Right hindlimb (tissue), 1 donor: Measurements from ENCODE around the gene GPBP1.
"Not testable (repeated sequence)": the region's sequence is repeated elsewhere in the genome, so short reads cannot be mapped to it uniquely, and the experiment has no call there.

ENCODE experiments used
- DNase-seq: peaks from one replicate; pipeline ENCODE4 v3.0.0-alpha.2; 2018

Gene GPBP1

DNA sequence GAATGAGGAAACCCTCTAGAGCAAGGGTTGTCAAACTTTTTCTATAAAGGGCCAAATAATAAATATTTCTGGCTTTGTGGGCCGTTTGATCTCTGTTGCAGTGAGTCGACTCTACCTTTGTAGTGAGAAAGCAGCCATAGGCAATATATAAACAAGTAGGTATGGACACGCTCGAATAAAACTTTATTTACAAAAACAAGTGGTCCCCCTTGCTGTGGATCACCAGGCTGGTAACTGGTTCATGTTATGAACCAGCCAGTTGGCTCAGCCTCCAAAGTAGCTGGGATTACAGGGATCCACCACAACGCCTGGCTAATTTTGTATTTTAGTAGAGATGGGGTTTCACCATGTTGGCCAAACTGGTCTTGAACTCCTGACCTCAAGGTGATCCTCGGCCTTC is 118.5 kb downstream of the GPBP1 start:
- DNase-seq, result no peak

DNA sequence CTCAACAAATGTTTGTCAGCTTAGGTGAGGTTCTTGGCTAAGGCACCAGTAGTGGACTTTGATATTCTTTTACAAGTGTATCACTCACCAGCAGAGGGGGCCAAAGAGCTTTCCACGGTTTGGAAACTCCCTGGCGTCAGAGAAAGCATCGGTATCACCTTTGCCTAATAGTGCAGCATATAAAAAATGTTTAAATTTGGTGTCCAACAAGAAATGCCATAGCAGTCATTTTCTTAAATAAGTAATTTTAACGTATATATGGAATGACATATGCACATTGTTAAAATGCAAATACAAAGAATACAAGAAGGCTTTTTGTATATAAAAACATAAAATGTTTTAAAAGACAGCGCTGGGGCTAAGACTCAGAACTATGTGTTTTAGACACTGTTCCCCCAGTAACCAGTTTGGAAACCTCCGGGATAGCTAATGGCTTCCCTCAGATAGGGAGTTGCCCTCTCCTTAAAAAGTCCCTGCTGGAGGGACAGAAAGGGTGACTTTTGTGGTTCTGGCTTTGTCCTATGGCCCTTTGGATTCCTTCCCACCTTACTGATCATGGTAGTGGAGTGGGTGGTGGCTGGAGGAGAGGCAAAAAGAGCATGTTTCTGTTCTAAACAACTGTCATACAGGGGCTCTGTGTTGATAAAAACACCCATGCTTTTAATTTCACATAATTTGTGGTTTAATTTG is 124.6 kb downstream of the GPBP1 start:
- peak; percentile 86 for DNase-seq

DNA sequence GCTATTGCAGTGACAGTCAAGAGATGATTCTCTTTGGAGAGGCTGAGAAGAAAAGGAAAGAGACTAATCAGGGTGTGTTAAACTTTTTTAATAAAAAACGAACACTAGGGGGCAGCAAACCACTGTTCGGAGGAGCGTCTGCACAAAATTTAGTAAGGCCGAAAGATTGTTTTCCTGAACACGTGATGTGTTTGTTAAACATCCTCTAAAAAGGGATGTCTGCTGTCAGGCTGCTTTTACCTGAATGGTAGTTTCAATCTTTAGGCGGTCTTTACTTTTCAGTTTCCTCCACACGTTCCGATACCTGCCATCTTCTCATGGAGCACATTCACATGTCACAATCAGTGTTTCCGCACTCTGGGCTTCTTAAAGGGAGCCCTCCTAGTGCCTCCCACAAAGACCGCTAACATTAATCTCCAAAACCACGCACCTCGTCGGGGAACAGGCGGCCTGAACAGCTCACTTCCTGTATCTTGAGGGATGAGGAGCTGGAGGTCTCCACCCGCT is 125.2 kb downstream of the GPBP1 start:
- DNase-seq, result peak; percentile 63

DNA sequence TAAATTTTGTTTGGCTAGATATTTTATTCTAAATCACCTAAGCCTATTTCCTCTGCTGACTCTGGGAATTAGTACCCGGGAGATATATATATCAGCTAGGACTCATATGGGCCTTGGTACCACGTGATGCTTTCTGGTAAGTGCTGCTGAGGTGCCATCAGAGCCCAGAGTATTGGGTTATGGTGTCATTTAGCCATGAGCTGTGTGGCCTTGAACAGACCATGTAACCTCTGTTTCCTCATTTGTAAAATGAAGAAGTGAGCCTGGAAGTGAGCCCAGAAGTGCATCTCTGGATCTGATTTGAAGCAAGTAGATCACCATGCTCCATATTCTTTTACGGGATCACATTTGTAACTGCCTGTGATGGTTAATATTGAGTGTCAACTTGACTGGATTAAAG is 126.1 kb downstream of the GPBP1 start:
- no peak for DNase-seq

DNA sequence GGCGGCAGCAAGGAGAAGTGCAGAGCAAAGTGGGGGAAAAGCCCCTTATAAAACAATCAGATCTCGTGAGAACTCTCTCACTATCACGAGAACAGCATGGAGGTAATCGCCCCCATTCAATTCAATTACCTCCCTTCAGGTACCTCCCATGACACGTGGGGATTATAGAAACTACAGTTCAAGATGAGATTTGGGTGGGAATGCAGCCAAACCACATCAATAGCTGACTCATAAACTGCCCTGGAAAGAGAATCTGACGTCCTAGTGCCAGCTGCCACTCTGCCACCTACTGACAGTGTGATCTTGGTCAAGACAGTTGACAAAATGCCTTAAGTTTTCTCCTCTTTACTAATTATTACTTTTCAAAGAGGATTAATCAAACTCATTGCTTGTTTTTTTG is 128.3 kb downstream of the GPBP1 start:
- DNase-seq, result no peak

DNA sequence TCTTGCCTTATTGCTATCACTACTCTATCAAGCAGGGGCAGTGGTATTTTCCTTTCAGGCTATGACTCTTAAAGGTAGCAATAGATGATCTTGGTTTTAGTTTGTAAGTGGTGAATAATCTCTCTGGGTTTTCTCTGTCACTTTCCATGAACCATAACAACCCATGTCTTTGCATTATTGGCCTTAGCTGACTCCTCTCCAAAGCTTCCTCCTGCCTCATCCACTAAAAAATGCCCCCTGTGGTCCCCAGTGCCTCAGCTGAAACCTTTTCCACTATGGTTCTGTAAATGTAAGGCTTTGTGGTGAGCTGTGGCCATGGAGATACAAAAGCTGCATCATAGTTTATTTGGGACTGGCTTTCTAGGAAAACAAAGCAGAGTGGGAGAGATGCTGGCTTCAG is 128.8 kb downstream of the GPBP1 start:
- DNase-seq, result no peak

DNA sequence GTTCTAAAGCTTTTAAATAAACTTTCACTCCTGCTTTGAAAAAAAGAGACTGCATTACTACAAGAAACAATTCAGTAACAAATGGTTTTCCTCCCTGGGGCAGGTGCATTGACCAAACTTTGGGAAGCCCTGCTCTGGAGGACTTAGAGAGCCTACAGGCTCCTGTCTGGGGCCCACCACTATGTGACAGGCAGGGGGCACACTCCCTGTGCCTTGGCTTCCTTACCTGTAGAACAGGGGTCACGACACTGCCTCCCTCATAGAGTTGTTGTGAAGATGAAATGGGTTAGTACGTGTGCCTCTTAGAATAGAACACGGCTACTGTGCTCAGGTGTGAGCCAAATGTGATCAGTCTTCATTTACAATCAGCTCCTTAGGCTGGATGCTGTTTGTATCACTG is 130.1 kb downstream of the GPBP1 start:
- DNase-seq, result no peak

DNA sequence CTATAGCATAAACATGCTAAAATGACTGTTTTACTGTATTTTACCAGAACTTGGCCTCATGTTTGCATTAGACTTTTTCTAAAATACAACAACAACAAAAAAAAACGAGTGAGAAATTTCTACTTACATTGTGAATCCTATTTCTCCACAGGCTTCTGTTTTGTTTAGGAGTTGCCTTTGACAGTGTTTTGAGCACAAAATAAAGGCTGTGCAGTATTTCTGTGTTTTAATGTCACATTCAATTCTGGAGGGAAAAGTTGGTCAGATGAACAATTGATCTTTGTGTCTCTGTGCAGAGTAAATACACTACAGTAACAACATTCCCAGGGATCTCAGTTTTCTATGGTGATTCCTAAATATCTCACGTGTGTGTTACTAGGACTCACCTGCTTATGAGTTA is 131.1 kb downstream of the GPBP1 start:
- no peak for DNase-seq

DNA sequence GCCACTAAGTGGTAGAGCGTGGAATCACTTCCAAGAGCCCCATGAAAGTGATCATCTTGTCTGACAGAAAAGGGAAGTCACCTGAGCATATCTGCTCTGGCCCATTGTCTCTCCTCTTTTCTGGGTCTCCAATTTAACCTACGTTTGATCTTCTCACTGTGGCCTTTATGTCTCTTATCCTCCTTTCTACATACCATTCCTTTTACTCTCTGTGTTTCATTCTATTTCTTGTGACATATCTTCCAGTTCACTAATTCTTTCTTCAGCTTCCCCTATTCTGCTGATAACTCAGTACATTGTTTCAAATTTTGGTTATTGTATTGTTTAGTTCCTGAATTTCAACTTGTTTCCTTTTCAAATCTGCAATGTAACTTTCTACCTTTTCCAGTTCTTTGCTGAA is 132.5 kb downstream of the GPBP1 start:
- no peak for DNase-seq

DNA sequence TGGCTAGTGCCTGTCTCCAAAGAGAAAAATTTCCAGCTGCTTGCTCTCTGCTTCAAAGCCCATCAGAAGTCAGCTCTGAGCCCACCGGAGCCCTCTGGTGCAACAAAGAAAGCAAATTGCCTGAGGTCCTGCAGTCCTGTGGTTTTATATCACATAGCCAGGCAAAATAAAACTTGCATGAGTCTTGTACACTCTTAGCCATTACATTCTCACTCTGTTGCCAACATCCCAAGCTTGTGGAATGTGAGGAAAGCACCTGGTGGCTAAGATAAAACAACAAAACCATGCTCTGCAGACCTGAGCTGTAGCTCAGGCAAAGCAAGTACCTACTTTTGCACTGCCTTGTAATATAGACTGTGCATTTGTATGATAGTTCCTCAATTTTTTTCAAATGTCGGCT is 133.7 kb downstream of the GPBP1 start:
- no peak for DNase-seq

DNA sequence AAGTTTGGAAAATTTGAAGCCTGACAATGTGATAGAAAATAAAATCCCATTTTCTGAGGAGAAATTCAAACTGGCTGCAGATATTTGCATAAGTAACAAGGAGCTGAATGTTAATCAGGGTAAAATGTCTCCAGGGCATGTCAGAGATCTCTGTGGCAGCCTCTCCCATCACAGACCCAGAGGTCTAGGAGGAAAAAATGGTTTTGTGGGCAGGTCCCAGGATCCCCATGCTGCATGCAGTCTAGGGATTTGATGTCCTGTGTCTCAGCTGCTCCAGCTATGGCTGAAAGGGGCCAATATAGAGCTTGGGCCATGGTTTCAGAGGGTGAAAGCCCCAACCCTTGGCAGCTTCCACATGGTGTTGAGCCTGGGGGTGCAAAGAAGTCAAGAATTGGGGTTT is 135.2 kb downstream of the GPBP1 start:
- not testable (repeated sequence) for DNase-seq

DNA sequence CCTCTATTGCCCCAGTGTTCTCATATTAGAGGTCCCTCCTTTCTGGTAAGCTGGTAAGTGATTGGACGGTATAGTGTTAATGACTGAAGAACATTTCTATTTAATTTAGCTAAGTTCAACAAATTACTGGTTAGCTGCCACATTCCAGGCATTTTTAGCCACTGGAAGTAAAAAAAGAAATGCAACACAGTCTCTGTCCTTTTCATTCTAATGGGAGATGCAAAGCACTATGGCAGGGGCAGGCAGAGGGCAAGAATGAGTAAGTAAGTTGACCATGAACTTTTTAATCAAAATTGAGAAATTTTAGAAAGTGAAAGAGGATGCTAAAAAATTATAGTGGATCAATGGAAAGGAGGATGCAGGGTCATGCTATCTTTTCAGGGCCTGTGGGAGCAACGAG is 137.4 kb downstream of the GPBP1 start:
- DNase-seq, result no peak

DNA sequence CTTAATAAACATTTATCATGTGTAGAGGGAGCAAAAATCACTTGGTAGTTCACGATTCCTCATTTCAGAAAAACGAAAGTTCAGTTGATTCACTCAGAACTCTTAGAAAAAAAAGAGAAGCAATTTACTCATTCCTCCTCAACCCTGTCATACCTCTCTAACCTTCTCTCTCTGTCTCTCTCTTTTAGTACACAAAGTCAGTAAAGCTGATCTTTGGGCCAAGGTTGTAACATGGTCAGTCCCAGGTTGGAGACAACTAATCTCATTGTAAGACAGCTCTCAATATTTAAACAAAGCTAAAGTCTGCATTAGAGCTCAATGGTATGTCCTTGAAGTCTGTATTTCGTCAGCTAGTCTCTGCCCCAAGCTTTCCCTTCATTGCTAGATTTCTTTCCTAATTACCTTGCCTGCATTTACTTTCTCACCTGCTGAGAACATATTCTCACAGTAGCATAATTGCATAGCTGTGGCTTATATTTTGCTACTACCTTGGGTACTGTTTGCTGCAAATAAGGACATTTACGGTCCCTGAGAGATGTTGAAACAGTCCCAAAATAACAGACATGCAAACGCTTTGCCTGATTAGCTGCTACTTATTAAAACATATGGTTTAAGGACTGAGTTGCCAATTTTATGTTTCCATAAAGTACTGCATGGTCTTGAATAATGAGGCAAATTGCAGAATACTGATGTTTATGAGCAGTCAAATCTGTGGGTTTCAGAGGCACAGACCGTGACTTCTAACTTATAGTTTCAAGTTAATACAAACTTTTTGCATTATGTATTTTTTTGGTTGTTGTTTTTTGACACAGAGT is 138.3 kb downstream of the GPBP1 start:
- no peak for DNase-seq

DNA sequence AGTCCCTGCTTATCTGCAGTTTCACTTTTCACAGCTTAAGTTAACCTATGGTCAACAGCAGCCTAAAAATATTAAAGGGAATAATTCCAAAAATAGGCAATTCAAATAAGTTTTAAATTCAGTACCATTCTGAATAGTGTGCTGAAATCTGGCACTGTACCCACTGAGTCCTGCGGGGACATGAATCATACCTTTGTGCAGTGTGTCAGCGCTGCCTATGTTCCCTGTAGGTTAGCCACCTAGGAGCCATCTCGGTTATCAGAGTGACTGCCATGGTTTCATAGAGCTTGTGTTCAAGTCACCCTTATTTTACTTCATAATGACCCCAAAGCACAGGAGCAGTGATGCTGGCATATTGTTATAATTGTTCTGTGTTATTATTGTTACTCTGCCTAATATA is 139.9 kb downstream of the GPBP1 start:
- no peak for DNase-seq
